GM18526 (cell line): Measurements from ENCODE around the gene RASSF8.

ENCODE experiments used
- POLR2A ChIP-seq: IDR thresholded peaks from 3 replicates; pipeline ENCODE4 v1.6.1; 2011; ENCODE audit not compliant: insufficient read length; ENCODE audit errors: extremely low read depth

The RASSF8 gene

DNA sequence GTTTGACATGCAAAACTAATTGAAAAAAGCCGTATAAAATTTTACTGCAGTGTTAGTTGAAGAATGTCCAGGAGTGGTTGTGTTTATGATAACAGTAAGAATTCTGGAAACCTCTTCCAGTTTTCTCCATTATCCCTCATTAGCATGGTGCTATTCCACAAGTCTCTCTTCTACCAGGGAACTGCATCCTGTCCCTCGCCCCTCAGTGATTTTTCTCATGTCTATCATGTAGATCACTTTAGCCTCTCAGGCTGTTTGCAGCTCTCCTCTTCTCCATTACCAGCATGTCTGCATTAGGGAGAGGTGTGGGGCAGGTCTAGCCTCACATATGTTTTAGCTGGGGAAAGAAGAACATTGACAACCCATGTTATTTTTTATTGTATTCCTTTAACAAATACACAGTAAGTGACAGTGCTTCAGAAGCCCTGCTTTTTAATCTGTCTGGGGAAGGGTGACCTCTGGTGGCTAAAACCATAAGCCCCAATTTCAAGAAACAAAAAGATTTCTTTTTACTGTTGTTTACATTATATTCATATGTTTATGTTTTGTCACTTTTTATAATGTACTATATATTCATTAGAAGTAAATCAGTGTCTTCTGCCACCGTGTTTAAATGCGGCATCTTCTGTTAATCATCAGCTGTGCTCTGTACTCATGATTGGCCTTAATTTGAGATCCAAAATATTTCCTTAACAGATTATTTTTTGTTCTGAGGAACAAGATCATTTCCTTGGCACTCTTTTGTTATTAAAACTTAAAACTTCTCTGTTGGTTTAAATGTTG is 70.7 kb downstream of the RASSF8 start:
- no peak for TF ChIP-seq POLR2A

DNA sequence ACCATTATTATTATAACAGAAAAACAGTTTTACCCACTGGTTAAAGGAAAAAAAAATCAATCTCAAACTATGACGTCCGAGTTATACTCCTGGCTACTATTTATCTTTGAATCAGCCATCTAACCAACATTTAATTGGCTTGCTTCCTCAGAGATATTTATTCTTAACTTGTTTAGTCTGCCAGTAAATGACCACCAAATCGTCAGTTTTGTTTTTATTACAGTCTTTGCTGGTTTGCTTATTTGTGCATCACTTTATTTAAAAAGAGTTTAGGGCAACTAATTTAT is 71.2 kb downstream of the RASSF8 start:
- no peak for TF ChIP-seq POLR2A

DNA sequence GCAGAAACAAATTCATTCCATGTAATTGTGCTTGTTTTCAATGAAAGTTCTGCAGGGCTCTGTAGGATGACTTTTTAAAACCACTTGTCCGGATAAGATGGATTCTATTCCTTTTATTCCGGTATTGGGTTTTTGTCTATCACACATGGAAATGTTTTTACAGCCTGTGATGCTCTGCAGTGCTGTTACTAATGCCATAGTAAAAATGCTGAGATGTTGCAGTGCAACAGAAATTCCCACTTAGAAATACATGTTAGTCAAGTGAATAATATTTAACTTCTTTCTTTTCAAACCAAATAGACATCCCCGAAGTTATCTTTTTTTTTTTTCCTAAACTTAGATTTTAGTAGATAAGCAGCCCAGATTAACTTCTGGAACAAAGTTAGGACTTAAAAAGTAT is 71.9 kb downstream of the RASSF8 start:
- TF ChIP-seq POLR2A, result no peak

DNA sequence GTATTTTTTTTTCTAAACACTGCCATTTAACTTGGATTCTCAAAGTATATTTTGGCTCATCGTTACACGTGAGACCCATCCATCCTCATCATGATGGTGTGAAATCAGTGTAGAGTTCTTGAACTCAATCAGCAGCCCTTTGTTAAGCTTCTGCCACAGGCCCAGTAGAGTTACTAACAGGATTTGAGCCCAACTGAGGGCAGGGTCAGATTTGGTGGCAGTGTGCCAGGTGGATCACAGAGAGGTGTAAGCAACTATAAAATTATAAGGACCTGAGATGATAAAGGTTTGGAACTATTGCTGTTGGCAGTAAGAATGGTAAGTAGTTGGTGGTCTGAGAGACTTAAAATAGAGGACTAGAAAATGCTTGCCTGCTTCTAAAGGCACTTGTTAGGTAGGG is 72.8 kb downstream of the RASSF8 start:
- TF ChIP-seq POLR2A, result no peak

DNA sequence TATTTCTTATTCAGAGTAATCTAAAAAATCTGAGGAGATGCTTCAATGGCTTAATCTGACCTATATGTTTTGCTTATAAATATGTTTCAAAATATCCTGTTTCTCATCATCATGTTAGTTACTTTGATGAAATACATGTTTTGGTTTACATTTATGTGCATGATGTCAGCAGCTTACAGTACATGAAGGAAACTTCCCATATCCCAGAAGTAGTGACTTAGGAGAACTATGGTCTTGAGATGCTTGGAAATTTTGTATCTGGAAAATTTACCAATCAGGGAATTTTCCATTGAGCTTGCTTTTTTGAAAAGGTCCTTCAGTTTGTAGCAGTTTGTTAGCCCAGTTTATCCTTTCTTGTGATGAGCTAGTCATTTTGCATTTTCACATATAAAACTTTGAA is 73.3 kb downstream of the RASSF8 start:
- TF ChIP-seq POLR2A, result no peak

GRCh38 chr12:26032290-26032689 is 73.8 kb downstream of the RASSF8 start:
- no peak for TF ChIP-seq POLR2A

DNA sequence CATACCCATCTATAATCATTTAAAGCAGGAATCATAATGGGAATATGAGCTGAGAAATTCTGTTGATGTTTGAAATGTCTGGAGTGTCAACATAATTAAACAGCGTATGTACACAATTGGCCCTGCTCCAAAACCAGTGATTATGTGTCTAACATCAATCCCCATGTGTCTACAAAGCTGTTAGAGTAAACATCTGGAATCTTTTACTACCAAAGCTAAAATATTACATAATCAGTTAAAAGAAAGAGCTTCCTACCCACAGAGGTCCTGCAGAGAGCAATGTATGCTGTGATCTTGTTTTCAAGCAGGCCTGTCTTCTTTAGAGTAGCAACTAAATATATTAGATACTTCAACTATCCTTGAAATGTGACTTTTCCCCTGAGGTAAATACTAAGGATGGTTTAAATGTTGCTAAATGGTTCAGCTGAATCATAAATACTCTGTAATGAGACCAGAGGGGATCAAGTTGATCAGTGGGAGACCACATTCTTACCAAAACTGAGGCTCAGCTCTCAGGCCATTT is 74.3 kb downstream of the RASSF8 start:
- no peak for TF ChIP-seq POLR2A

DNA sequence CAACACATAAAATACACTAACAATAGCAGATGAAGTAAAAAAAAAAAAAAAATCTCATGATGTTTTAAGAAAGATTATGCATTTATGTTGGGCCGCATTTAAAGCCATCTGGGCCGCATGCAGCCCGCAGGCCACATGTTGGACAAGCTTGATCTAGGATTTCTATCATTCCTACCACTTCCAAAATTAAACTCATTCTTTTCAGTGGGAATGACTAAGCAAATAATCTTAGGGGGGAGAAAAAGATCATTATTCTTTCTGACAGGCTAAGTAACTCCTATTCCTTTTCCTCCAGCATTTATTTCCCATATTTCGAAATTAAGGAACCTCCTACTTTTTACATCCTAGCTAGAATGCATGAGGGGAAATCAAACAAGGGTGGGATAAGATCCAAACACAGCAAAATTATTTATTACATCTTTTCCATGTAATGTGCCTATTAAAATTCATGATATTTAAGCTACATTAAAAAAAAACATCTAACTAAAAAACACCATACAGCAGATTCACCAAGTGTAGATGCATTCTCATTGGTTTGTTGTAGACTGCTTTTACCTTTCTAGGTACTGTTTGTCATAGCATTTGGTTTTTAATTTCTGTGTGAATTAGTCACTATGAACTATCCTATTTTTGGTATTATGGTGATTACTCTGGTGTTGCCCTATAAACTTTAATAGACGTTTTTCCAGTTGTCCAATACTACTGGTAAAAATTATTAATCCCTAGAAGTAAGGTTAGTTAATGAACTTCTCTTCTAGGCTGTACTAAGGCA is 76.1 kb downstream of the RASSF8 start:
- TF ChIP-seq POLR2A, result no peak

DNA sequence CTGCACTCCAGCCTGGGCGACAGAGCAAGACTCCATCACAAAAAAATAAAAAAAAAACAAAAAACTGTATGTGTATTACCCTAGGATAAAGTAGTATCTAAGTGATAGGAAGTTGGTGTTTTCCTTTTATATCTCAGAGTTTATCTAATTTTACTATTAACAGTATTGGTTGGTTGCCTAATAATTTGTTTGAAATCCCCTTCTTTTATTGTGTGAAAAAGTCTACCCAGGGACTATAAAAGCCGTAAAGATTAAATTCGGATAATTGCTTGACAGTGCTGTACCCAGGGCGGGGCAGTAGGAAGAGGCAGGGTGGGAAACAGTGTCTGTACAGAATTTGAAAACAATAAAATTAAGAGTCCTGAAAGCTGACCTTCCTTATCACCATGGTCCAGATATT is 78.4 kb downstream of the RASSF8 start:
- TF ChIP-seq POLR2A, result no peak

DNA sequence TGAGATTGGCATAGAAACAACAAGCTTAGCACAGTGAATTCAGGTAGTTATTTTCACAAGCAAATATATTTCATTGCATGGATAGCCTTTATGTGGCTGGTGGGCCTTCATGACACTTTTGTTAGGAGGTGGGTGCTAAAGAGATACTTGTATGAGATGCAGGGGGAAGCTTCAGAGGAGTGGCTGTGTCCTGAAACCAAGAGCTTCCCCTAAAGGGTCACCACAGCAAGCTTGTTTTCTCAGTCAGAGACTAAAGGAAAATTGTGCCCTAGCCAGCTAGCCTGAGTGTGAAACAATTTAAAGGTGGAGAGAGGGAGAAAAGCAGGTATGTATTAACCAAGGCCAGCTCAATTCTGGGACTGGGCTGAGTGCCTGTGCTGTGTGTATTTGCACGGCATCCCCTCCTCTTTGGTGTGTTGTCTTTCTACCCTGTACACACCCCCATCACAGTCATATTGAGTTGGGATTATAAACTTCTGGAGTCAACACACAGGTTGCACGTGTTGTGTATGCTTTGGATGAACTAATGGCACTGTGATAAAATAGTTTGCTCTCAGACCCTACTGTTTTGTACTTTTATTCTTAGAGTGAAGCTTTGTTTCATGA is 79.2 kb downstream of the RASSF8 start:
- TF ChIP-seq POLR2A, result no peak

- TF ChIP-seq POLR2A, result no peak
Measured at GRCh38 chr12:26042645-26043044, 84.2 kb downstream of the RASSF8 start.

DNA sequence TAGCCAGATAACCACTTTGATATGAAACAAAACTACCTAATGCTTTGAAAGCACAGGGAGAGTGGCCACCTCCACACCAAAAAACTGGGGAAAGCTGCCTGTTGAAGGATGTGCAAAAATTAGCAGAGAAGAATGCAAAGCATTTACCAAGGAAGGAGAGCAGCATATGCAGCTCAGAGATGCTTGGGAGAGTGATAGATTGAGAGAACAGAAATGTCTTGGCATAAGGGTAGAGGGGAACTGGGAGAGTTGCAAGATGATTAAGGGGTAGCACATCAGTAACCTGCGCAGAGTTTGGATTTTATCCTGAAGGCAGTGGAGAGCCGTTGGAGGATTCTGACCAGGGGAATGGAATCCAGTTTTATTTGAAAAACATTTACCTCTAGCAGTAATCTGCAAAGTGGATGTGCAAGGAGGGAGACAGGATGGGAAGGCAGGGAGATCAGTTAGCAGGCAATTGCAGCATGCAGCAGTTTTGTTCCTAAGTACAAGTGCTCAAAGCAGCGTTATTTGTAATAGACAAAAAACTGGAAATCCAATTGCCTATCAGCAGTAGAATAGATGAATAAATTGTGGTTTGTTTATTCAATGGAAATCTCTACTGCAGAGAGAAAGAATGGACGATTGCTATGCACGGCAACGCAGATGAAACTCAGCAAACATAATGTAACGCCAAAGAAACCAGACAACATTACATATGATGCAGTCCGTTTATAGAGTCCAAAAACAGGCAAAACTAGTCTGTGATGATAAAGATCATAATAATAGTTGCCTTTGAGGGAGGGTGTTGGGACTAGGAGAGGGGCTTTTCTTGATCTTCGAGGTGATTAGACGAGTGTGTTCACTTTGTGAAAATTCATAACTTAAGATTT is 84.9 kb downstream of the RASSF8 start:
- no peak for TF ChIP-seq POLR2A

DNA sequence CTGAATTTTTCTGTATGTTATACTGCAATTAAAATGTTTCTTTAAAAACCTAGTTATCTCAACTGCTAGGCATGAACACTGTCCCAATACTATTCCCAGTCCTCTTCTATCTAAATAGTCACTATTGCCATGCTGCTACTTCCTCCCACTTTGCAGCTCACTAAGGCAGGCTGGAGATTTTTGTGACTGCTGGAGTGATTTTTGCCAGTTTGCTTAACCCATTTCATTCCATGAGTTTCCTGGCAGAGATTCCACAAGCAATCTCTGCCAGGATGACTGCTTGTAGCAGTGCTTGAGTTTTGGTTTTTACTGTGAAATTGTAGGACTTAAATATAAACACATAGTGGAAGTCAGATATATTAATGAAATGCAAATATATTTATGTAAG is 85.5 kb downstream of the RASSF8 start:
- no peak for TF ChIP-seq POLR2A

DNA sequence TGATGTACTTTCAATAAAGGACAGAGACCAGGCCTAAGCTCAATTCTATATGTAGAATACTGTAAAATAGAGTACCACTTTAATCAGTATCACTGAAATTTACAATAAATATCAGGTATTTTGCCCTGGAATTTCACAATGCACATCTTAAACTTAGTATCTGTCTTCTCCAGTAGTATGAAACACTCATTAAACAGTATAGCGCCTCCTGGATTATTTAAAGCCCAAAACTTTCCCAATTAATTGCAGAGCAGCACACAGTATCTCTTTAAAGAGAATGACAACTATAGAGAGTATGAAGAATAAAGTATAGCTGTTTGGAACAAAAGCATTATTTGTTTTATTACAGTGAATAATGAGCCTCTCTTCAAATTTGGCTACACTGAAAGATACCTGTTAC is 86.1 kb downstream of the RASSF8 start:
- no peak for TF ChIP-seq POLR2A

DNA sequence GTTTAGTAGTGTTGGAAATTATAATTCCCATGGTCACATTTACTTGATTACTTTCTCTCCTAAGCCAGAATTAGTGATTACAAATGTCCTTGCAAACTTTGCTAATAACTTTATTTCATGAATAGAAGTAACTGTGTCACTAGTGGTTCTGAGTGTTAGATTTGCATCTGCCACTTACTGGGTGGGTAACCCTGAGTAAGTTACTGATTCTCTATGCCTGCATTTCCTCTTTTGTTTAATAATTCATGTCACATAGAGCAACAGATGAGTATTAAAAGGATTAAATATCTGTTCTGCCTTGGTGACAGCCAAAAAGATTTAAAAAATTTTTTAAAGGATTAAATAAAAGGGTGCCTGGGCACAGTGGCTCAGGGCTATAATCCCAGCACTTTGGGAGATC is 87.7 kb downstream of the RASSF8 start:
- TF ChIP-seq POLR2A, result no peak
